HG03108 (cell line): Measurements from ENCODE around the gene LAMA4.
"Not testable (repeated sequence)": the region's sequence is repeated elsewhere in the genome, so short reads cannot be mapped to it uniquely, and the experiment has no call there.

ENCODE experiments used
- ATAC-seq: cut with Tn5 transposase; IDR thresholded peaks from one replicate; pipeline ENCODE4 v1.9.1; 2021; ENCODE audit warnings: moderate library complexity; ENCODE audit not compliant: unreplicated experiment

The LAMA4 gene

DNA sequence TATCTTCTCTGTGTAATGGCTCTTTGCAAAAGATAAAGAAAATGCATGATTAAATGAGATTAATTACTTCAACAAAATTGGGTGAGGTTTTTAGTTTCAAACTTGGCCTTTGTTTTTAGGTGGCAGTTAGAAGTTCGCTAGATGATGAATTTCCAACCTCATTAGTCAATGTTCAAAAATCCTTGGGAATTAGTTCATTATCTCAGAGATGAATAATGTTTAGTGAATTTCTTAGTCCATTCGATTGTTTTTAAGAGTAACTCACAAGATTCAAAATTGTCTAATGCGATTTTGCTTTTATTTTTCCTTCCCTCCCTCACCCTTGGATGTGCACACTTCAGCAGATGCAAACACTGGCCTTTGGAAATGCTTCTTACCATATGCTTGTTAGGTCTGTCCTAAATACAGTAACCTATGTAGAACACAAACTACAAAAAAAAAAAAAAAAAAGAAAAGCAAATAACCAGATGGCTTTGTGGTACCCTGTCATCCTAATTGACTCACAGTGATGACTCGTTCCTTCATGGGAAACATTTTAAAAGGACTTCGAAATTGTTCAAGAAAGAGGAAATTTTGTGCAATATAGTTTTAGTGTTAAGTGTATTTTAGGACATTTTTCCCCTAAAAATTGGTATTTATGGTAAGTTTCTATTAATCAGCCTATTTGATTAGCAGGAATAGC is 100.3 kb downstream of the LAMA4 start:
- no peak for ATAC-seq

DNA sequence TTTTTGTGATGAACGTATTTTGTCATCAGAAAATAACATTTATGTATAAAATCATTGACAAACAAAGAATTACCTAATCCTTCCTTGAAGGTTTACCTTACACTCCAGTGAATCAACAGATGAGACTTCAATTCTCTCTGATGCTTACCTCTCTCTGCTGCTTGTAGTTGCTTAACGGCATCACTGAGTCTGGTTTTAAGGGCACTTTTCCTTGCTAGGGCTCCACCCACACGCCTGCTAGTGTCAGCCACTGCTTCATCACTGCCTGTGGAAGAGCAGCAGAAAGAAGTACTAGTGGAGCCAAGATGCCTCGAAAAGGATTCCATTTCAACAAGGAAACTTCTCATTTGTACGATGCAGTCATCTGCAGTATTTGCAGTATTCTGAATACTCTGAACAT is 104.0 kb downstream of the LAMA4 start:
- no peak for ATAC-seq

- ATAC-seq, result no peak
Observed at GRCh38 chr6:112149719-112150263, 104.6 kb downstream of the LAMA4 start.

- no peak for ATAC-seq
Observed at GRCh38 chr6:112149236-112149635, 105.1 kb downstream of the LAMA4 start.

GRCh38 chr6:112148103-112148502 is 106.3 kb downstream of the LAMA4 start:
- ATAC-seq, result no peak

GRCh38 chr6:112145080-112145573 is 109.2 kb downstream of the LAMA4 start:
- no peak for ATAC-seq

- no peak for ATAC-seq
Observed at GRCh38 chr6:112144145-112144926, 110.0 kb downstream of the LAMA4 start.

- ATAC-seq, result no peak
Observed at GRCh38 chr6:112141707-112142106, 112.7 kb downstream of the LAMA4 start.

DNA sequence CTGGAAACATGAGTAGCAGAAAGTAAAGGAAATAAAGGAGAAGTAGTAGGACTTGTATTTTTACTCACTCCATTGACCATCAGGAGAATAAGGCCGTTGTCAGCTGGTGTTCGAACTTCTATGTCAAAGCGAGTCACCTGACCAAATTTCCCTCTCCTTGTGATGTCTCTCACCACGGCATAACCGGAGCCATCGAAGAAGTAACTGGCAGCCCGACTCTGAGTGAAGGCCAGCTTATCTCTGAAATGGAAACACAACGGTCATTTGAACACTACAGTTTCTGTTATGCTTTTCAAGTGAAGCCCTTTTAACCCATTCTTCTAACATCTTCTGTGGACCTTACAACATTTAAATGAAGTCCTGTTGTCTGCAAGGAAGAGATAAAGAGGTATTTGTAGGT is 115.3 kb downstream of the LAMA4 start:
- ATAC-seq, result no peak

GRCh38 chr6:112130878-112131277 is 123.5 kb downstream of the LAMA4 start:
- no peak for ATAC-seq

GRCh38 chr6:112128208-112128607 is 126.2 kb downstream of the LAMA4 start:
- ATAC-seq, result no peak

- no peak for ATAC-seq
Observed at GRCh38 chr6:112123982-112124381, 130.4 kb downstream of the LAMA4 start.

DNA sequence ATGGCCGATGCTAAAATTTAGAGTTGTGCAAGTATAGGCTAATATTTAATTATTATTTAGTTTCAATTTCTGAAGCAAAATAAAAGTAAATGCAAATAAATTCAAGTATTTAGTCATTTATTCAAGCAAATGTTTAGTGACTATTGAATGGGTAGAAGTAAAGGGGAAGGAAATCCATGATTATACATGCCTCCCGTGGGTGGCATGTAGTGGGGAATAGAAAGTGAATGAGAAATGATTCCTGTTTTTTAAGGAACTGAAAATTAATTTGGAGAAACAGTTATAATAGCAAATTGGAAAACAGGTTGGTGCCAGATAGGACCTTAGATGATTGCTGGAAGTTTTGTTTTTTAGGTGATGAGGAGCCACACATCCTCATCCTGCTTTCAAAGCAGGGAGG is 131.6 kb downstream of the LAMA4 start:
- no peak for ATAC-seq

GRCh38 chr6:112118034-112118433 is 136.3 kb downstream of the LAMA4 start:
- no peak for ATAC-seq

GRCh38 chr6:112117554-112117953 is 136.8 kb downstream of the LAMA4 start:
- no peak for ATAC-seq

GRCh38 chr6:112116221-112116620 is 138.1 kb downstream of the LAMA4 start:
- ATAC-seq, result no peak

DNA sequence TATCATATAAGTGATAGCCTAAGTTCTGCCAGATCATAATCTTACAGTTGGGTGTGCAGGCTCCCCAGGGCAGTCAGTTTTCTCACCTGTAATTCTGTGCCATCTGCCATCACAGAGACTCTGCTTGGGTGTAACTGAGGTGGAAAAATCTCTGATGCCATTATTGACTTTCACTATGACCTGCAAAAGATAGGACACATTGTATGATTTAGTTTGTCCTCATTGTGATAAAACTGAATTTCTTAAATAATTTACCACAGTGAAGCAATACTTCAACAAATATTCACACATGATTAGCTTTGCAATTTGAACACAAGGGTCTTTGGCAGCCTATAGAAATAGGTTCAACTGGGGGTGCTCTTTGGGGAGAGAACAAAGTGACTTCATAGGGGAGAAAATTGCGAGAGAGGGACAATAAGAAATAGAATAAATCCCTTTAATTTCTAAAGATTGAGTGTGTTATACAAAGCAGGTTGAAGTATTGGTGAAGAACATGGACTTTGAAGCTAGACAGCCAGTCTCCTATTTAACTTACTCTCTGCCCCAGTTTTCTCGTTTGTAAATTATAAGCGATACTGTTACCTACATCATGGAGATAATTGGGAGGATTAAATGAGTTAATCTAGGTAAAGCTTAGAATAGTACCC is 139.7 kb downstream of the LAMA4 start:
- no peak for ATAC-seq

- no peak for ATAC-seq
Observed at GRCh38 chr6:112113918-112114317, 140.4 kb downstream of the LAMA4 start.

DNA sequence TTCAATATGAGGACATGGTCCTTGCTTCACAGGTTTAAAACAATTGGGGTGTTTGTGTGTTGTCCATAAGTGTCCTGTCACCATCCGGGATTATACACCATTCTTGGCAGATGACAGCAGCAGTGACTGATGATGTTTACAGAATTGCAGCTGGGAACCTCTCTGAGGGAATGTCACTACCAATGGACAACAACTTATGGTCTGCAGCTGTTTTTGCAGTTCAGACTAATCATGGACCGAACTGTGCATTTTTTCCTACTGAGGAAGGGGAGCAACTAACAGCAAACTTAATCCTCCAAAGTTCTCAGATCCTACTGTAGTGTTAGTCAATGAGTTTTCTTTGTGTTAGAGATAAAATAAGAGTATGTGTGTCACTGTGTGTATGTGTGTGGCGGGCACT is 140.9 kb downstream of the LAMA4 start:
- ATAC-seq, result no peak

- ATAC-seq, result no peak
Observed at GRCh38 chr6:112109262-112109661, 145.1 kb downstream of the LAMA4 start.

- no peak for ATAC-seq
Observed at GRCh38 chr6:112106562-112106961, 147.8 kb downstream of the LAMA4 start.

GRCh38 chr6:112106026-112106425 is 148.3 kb downstream of the LAMA4 start:
- not testable (repeated sequence) for ATAC-seq
